ENCODE data around the gene MYL12A. TPM values are rescaled to one million over a fixed set of nuclear protein-coding genes. Genes with fewer than 3 reads are reported as not detected.
A peak's percentile ranks its signal among the peaks of the same experiment; 100 is the strongest.

The MYL12A gene
- total and polyA plus RNA-seq, 2 of the 13 experiments (the other 11 are each of a cell fraction or from before 2014, with no cell fraction given) = 261 to 277 TPM

DNA sequence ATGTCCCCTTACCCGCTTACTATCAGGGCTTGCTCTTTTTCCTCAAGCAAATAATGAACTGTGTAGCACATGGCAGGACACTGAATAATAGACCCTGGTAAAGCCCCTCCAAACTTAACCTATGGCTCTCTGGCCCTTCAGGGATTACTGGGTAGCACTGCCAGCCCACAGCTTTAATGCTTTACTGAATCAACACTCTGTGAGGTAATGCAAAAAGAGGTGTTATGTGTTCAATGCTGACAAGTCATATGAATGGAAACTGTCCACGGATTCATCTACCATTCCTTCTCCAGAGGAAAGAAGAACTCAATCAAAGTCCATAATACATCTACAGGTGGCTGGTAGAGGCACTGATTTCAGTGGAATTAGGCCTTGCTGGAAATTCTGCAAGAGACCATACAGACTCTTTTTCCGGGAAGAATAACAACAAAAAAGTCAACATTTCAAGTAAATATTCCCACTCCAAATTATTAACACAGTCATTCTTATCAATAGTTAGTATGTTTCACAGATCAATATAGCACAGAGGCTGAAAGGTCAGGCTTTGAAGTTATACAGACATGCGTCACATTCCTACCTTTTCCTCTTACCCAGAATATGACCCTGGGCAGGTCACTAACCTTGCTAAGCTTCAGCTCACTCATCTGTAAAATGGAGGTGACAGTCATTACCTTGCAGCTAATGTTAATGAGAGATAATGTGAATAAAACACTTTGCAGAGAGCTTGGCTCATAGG lies 14.0 kb upstream of the MYL12A start (continued):
- TF ChIP-seq, protein P1, sequence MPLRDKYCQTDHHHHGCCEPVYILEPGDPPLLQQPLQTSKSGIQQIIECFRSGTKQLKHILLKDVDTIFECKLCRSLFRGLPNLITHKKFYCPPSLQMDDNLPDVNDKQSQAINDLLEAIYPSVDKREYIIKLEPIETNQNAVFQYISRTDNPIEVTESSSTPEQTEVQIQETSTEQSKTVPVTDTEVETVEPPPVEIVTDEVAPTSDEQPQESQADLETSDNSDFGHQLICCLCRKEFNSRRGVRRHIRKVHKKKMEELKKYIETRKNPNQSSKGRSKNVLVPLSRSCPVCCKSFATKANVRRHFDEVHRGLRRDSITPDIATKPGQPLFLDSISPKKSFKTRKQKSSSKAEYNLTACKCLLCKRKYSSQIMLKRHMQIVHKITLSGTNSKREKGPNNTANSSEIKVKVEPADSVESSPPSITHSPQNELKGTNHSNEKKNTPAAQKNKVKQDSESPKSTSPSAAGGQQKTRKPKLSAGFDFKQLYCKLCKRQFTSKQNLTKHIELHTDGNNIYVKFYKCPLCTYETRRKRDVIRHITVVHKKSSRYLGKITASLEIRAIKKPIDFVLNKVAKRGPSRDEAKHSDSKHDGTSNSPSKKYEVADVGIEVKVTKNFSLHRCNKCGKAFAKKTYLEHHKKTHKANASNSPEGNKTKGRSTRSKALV (CRISPR knock-in tag; IDR thresholded peaks at IDR 0.05) = 0 out of 2 replicates have a peak, but pooled peaks have one; percentile 60

DNA sequence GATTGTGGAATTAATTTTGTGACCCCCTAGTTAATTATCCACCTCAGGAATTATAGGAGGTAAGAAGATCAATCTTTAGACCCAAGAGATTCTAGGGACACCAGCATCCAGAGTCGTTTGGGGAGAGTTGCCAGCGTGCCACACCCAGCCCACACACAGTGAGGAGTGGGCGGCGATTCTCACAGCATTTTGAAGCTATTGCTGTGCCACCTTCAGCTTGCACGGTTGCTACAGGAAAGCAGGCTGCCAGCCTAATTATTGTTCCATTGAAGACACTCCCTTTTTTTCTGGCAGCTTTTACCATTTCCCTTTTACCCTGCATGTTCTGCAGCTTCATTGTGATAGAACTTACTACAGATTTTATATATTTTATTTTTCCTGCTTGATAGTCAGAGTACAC lies 13.1 kb upstream of the MYL12A start:
- TF ChIP-seq, protein P2, sequence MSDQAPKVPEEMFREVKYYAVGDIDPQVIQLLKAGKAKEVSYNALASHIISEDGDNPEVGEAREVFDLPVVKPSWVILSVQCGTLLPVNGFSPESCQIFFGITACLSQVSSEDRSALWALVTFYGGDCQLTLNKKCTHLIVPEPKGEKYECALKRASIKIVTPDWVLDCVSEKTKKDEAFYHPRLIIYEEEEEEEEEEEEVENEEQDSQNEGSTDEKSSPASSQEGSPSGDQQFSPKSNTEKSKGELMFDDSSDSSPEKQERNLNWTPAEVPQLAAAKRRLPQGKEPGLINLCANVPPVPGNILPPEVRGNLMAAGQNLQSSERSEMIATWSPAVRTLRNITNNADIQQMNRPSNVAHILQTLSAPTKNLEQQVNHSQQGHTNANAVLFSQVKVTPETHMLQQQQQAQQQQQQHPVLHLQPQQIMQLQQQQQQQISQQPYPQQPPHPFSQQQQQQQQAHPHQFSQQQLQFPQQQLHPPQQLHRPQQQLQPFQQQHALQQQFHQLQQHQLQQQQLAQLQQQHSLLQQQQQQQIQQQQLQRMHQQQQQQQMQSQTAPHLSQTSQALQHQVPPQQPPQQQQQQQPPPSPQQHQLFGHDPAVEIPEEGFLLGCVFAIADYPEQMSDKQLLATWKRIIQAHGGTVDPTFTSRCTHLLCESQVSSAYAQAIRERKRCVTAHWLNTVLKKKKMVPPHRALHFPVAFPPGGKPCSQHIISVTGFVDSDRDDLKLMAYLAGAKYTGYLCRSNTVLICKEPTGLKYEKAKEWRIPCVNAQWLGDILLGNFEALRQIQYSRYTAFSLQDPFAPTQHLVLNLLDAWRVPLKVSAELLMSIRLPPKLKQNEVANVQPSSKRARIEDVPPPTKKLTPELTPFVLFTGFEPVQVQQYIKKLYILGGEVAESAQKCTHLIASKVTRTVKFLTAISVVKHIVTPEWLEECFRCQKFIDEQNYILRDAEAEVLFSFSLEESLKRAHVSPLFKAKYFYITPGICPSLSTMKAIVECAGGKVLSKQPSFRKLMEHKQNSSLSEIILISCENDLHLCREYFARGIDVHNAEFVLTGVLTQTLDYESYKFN (CRISPR knock-in tag; conservative IDR thresholded peaks at IDR 0.05) = no peak
- no peak for TF ChIP-seq SMAD9 (CRISPR knock-in tag; IDR thresholded peaks at IDR 0.05)
- no peak for TF ChIP-seq ZNF354B (CRISPR knock-in tag; IDR thresholded peaks at IDR 0.05)
- TF ChIP-seq, protein P3, sequence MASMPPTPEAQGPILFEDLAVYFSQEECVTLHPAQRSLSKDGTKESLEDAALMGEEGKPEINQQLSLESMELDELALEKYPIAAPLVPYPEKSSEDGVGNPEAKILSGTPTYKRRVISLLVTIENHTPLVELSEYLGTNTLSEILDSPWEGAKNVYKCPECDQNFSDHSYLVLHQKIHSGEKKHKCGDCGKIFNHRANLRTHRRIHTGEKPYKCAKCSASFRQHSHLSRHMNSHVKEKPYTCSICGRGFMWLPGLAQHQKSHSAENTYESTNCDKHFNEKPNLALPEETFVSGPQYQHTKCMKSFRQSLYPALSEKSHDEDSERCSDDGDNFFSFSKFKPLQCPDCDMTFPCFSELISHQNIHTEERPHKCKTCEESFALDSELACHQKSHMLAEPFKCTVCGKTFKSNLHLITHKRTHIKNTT (CRISPR knock-in tag; IDR thresholded peaks at IDR 0.05) = no peak
- TF ChIP-seq POLR2A (IDR thresholded peaks at IDR 0.05; ENCODE audit: insufficient read depth in 1 of 2, low read depth in 2 of 2, low read length in 2 of 2) = no peak
- TF ChIP-seq ZSCAN9 (CRISPR knock-in tag; IDR thresholded peaks at IDR 0.05; ENCODE audit: borderline replicate concordance) = no peak
- TF ChIP-seq, protein P1 (CRISPR knock-in tag; IDR thresholded peaks at IDR 0.05) = no peak
- TF ChIP-seq, protein P4, sequence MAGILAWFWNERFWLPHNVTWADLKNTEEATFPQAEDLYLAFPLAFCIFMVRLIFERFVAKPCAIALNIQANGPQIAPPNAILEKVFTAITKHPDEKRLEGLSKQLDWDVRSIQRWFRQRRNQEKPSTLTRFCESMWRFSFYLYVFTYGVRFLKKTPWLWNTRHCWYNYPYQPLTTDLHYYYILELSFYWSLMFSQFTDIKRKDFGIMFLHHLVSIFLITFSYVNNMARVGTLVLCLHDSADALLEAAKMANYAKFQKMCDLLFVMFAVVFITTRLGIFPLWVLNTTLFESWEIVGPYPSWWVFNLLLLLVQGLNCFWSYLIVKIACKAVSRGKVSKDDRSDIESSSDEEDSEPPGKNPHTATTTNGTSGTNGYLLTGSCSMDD (CRISPR knock-in tag; IDR thresholded peaks at IDR 0.05) = no peak
- no peak for TF ChIP-seq ZNF7 (CRISPR knock-in tag; IDR thresholded peaks at IDR 0.05)
- no peak for TF ChIP-seq ONECUT2 (CRISPR knock-in tag; IDR thresholded peaks at IDR 0.05)
- no peak for TF ChIP-seq NR2F1 (CRISPR knock-in tag; IDR thresholded peaks at IDR 0.05)
- no peak for TF ChIP-seq ZNF543 (CRISPR knock-in tag; IDR thresholded peaks at IDR 0.05)
- peaks cover 66% of the 10 kb centered on the region for H3K4me1 ChIP-seq (ENCODE audit: insufficient read depth, low read length)
- peak overlapping the region; percentile 43 for H3K9ac ChIP-seq (ENCODE audit: insufficient read depth, low read depth, low read length)
- H3K4me3 ChIP-seq (replicated peaks in 1 of 3; ENCODE audit: insufficient read depth in 1 of 3, low read depth in 2 of 3, low read length in 3 of 3) = peak overlapping the region in 1 of 3 experiments; percentile 8; a peak in 1 of 6 replicates
- H3K79me2 ChIP-seq (ENCODE audit: insufficient read depth, low read length) = no peaks in the 10 kb centered on the region
- POLR2A ChIA-PET = interaction anchor here (0.7 to 2.8 kb wide), 10 partner anchors 9 to 384 kb away, joined by 3 to 54 read pairs (median 4); partner anchors contain the start of gene MYL12A
- H3K27me3 ChIP-seq (ENCODE audit: control insufficient read depth in 1 of 2, insufficient read depth in 2 of 2, low read length in 2 of 2) = no peaks in the 10 kb centered on the region
- intact Hi-C loops (cut with micrococcal nuclease; ENCODE audit: unreplicated experiment) (no loop called here), in situ Hi-C loops (cut with HindIII; ENCODE audit: extremely low pct_ligation_motif_present, low pct_unique_long_range_greater_than_20kb) (no loop called here)
- no peak overlapping the region for H2AFZ ChIP-seq (ENCODE audit: low read length)
- no peaks in the 10 kb centered on the region for H4K20me1 ChIP-seq (ENCODE audit: insufficient read depth, low read length)
- BruUV-seq (replicated peaks) = no TSS peak
- DNase-seq (ENCODE audit: low spot score) = no peak
- H3K36me3 ChIP-seq (replicated peaks in 1 of 2; ENCODE audit: control insufficient read depth in 1 of 2, insufficient read depth in 2 of 2, low read length in 2 of 2) = no peaks in the 10 kb centered on the region
- CTCF ChIA-PET (ENCODE audit: low intra/inter-chr PET ratio, low total read pairs) = no interaction called here
- no peaks in the 10 kb centered on the region for H3K9me3 ChIP-seq (ENCODE audit: low read length)
- H3K4me2 ChIP-seq (ENCODE audit: low read depth, low read length) = peak overlapping the region; percentile 25
- peak overlapping the region; percentile 95 for H3K27ac ChIP-seq (ENCODE audit: extremely low read length, insufficient read depth, low read length)
- WGBS (ENCODE audit: low lambda C conversion rate) = 84% methylated on average over 5 of the region's 5 CpGs
- FAIRE-seq = no peak
- peak; percentile 8 for ATAC-seq
